ENCODE results near the gene LIMS2.
A peak's percentile ranks its signal among the peaks of the same experiment; 100 is the strongest.

LIMS2 gene, protein sequence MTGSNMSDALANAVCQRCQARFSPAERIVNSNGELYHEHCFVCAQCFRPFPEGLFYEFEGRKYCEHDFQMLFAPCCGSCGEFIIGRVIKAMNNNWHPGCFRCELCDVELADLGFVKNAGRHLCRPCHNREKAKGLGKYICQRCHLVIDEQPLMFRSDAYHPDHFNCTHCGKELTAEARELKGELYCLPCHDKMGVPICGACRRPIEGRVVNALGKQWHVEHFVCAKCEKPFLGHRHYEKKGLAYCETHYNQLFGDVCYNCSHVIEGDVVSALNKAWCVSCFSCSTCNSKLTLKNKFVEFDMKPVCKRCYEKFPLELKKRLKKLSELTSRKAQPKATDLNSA

DNA sequence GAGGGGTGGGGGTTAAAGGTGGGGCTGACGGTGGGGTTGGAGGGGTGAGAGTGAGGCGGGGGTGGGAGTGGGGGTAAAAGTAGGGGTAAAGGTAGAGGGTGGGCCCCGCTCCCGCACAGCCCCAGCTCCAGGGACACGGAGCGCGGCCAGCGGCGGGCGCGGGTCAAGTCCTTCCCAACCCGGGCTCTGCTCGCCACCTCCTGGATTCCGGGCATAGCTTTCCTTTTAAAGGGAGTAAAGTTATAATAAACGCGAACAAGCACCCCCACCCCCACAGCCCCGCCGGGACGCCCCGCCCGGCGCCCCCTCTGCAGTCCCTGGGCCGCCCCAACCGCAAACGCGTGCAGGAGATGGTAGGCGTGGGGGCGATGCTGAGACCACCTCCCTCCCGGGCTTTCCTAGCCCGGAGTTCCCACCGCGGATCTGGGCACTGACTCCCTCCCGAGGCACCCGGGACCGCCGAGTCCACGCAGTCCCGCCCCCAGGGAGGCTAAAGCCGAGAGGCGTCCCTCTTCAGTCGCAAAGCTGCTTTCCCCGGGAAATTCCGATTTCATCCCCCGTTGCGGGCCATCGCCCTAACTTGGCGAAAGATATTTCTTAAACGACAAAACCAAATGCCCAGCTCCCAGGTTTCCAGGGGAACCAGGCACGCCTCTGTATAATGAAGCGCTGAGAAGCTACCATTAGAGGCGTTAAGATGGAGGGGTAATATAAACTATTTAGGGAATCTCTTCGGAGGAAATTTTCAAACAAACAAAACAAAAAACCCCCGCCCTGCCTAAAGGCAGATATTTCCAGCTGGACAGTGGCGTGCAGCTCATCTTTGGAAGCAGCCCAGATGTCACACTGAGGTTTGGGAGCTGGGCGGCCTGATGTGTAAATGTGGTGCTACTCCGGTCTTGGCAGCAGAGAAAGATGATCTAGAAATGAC, at the start of gene LIMS2:
Gene LIMS2, minus strand, starts transcription at position 200 of the 931 bp plus-strand sequence. CDS start 506 bp downstream, outside the sequence.
- no peak for DNase-seq

DNA sequence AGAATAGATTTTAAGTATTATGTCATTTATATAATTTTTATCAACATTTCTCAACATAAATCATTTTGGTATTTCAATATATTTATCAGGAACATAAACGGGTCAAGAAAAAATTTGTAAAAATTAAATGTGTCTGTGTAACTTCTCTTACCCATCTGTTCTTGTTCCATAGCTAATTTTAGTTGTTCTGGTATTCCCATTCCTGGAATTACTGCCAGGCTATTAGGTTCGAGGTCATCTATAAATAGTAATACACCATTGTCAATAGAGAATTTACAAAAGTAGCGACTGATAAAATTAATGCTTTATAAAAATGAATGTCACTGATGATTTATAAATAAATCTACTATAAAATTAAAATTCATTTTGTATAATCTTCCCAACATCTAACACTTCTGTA, 47.5 kb upstream of the LIMS2 start:
- no peak for DNase-seq

GRCh38 chr2:127721978-127722355, 46.6 kb upstream of the LIMS2 start:
- no peak for DNase-seq

DNA sequence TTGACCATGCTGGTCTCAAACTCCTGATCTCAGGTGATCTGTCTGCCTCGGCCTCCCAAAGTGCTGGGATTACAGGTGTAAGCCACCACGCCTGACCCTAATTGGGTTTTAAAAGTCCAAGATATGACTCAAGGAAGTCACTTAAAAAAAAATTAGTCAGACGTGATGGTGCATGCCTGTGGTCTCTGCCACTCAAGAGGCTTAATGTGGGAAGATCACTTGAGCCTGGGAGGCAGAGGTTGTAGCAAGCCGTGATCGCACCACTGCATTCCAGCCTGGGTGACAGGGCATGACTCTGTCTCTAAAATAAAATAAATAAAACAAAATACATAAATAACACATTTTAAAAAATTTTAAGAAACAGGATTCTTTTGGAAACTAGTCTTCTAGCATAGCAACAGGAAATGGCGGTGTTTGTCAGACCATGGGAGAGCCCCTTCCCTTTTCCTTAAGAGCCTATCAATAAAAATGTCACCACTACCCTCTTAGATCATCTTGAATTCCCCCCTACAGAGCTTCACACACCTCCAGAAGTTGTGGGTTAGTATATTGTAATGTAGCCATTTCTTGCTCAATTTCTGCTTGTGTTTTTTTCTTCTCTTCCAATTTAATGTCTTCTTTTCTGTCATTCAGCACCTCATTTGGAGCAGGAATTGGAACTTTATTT, 46.1 kb upstream of the LIMS2 start:
- no peak for DNase-seq

- DNase-seq: no peak
These were observed 44.2 kb upstream of the LIMS2 start for GRCh38 chr2:127719301-127720218.

GRCh38 chr2:127718271-127718670, 42.9 kb upstream of the LIMS2 start:
- no peak for DNase-seq

GRCh38 chr2:127715778-127716449, 40.6 kb upstream of the LIMS2 start:
- DNase-seq: no peak

DNA sequence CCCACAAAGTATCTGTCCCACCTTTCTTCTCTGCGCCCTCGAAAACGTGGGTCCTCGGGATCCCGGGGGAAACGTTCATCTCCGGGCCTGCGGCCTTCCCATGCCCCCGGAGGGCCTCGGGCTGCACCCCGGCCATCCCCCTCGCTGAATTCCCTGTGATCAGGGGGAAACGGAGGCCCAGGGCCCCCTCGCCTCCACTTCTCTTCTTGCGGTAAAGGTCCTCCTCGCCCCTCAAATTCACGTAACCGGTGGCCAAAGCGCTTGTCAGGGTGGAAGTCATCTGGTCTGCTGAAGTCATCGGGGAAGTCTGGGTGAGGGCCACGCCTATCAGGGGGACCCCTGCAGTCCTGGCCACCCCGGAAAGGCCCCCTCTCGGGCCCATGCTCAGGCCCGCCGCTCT, 38.2 kb upstream of the LIMS2 start:
- no peak for DNase-seq

GRCh38 chr2:127712999-127713398, 37.7 kb upstream of the LIMS2 start:
- no peak for DNase-seq

DNA sequence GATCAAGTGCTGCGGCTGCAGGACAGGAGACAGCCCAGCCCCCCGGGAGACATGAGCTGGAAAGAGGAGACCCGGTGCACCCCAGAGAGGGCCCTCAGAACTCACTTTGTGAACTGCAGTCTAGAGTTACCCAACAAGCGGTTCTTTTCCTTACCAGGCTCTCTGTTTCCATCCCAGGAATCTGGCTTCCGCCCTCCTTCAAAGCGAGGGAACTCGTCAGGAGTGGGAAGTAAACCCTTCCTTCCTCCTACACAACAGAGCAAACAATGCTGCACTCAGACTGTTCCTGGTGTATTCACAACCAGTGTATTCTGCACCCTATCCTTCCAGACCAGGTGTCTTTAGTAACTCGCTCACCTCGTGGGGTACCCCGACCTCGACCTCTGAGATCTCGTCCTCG, 34.0 kb upstream of the LIMS2 start:
- DNase-seq: no peak

DNA sequence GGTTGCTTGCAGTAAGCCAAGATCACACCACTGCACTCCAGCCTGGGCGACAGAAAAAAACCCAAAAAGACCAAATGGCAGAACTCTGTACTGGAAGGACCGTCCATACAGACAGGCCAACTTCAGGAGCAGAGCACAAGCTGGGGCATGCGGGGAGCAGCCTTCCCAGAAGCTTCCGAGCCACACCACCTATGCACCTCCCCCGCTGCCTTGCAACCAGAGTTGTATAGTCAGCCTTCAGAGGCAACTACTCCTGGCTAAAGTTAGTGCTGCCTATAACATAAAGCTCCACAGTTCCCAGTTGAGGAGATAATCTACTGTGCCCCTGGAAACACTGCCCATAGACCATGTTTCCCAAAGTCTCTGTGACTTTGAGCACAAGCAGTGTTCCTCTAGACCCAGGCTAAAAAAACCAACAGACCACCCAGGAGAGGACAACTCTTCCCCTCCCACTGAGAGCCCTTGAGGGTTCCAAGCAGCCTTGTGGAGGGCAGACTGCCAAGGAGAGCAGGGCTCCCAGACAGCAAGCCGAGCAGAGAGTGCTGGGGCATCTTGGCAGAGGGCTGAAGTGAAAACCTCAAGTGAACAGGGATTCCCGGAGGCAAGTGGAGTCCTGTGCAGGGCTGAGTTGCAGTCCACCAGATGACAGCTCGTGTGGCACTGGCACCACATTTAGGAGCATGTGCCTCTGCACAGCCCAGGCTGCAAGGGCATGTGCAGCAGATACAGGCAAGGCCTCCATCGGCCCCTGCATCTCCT, 32.7 kb upstream of the LIMS2 start:
- no peak for DNase-seq

- no peak for DNase-seq
These were observed 31.1 kb upstream of the LIMS2 start for GRCh38 chr2:127706215-127706990.

DNA sequence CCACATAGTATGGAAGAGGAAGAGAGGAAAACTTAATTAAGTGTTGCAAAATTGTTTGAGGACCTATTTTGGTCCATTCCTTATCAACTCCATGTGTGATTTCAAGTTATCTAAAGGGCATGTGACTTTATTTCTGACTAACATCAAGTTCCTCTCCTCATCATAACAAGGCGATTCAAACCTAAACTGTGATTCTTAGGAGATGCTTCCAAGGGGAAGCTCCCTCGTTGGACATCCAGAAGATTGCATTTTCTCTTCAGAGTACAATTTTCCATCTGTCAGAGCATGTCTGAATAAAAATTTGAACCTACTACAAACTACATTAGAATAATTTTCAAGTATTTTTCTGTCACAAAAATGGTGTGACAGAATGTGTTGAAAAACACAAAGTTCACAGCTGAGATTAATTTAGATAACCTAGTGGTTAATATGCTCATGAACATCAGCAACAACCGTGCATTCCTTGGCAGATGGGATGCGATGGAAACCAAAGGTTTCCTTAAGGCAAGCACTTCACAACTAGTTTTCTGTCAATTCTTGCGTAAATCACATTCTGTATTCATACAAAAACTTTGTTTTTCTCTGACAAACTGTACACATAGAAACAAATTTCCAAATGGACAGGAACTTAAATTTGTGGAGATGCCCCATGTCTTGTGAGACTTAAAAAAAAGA, 30.2 kb upstream of the LIMS2 start:
- no peak for DNase-seq

DNA sequence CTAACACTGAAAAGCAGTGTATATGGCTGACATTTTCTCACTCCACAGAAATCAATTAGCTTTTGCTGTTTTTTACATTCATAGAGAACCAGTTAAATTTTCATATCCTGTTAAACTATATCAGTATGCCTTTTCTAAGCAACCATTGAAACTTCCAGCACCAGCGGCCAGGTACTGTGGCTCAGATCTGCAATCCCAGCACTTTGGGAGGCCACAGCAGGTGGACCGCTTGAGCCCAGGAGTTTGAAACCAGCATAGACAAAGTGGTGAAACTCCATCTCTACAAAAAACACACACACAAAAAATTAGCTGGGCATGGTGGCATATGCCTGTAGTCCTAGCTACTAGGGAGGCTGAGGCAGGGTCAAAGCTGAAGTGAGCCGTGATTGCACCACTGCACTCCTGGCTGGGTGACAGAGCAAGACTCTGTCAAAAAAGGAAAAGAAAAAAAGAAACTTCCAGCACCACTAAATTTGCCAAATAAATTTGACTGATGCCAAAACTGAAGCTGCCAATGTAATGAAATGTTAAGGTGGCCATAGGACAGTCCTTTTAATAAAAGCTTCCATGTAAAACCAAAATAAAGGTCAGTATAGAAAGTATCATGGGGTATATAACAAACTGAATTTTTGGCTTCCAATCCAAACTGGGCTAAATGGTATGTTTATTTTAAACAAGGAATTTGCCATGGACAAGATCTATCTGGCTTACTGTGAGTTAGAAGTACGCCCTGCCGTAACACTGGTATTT, 29.5 kb upstream of the LIMS2 start:
- no peak for DNase-seq

GRCh38 chr2:127703282-127703681, 28.0 kb upstream of the LIMS2 start:
- DNase-seq: no peak

GRCh38 chr2:127702395-127703009, 27.2 kb upstream of the LIMS2 start:
- DNase-seq: no peak

GRCh38 chr2:127701651-127702394, 26.5 kb upstream of the LIMS2 start:
- DNase-seq: peak; percentile 75

All from NCI-H2171 (cell line).